ENCODE measurements around the gene IGSF9. TPM values are rescaled to one million over a fixed set of nuclear protein-coding genes. Genes with fewer than 3 reads are reported as not detected.

Gene IGSF9
- total RNA-seq, 1 experiment from 2014 or later, result 23.4 TPM

DNA sequence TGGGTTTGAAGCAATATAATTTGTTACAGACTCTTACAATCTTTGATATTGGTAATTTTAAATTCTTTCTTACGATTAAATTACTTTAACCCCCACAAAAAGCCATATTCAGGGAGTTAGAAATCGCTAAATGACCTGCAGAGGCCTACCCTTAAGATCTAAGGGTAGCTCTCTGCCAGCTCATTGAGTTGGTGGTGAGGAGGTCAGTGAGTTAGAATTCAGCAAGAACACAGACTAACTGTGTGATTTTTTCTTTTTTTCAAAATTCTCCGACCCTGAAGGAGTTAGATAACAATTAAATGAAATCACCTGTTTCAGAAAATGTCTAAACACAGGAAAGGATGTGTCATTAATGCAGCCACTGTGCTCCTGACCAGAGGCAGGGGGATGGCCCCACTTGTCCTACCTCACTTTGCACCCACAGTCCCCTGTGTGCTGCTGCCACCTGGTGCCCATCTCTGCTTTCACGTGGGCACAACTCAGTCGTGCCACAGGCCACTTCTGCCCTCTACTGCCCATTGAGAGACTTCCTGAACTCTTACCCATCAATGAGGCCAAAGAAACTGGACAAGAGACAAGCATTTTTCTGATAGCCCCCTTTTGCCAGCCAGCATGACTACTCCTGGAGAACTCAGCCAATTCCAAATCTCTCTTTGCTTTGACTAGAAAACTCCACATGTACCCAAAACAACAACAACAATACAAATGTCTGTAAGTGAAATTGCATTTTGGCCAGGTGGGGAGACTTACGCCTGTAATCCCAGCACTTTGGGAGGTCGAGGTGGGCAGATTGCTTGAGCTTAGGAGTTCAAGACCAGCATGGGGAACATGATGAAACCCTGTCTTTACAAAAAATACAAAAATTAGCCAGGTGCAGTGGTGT, 53.9 kb downstream of the IGSF9 start:
- no peaks in the 10 kb centered on the region for H3K36me3 ChIP-seq (ENCODE audit: low read depth)
- no peaks in the 10 kb centered on the region for H3K9me2 ChIP-seq (ENCODE audit: insufficient read depth)
- no peak overlapping the region for H3K4me3 ChIP-seq
- intact Hi-C loops (cut with micrococcal nuclease; ENCODE audit: unreplicated experiment), result loop anchor here (1.0 to 5.0 kb wide), 7 partner anchors 33 to 759 kb away; partner anchors contain the start of genes DUSP23 and TAGLN2
- BruUV-seq (replicated peaks), result no TSS peak
- ChIA-PET CTCF (interaction anchor here (0.6 to 4.8 kb wide), 8 partner anchors 8 to 361 kb away, joined by 3 to 72 read pairs (median 6); partner anchors contain the start of genes CFAP45 and TAGLN2), POLR2A (ENCODE audit: unreplicated experiment) (interaction anchor here (0.6 kb wide), 1 partner anchor 10 kb away, joined by 3 read pairs; no protein-coding TSS in a partner anchor)
- H3K9me3 ChIP-seq (ENCODE audit: insufficient read depth, low read depth), result no peaks in the 10 kb centered on the region
- H2AFZ ChIP-seq, result no peak overlapping the region
- peak; percentile 75 to 85 for DNase-seq
- TF ChIP-seq EZH2 (IDR thresholded peaks at IDR 0.05; ENCODE audit: low read depth), result no peak
- TF ChIP-seq, protein P1, sequence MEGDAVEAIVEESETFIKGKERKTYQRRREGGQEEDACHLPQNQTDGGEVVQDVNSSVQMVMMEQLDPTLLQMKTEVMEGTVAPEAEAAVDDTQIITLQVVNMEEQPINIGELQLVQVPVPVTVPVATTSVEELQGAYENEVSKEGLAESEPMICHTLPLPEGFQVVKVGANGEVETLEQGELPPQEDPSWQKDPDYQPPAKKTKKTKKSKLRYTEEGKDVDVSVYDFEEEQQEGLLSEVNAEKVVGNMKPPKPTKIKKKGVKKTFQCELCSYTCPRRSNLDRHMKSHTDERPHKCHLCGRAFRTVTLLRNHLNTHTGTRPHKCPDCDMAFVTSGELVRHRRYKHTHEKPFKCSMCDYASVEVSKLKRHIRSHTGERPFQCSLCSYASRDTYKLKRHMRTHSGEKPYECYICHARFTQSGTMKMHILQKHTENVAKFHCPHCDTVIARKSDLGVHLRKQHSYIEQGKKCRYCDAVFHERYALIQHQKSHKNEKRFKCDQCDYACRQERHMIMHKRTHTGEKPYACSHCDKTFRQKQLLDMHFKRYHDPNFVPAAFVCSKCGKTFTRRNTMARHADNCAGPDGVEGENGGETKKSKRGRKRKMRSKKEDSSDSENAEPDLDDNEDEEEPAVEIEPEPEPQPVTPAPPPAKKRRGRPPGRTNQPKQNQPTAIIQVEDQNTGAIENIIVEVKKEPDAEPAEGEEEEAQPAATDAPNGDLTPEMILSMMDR (conservative IDR thresholded peaks at IDR 0.05), result peak; percentile 98
- no peak overlapping the region for H3K27ac ChIP-seq
- H3K27me3 ChIP-seq (ENCODE audit: insufficient read depth, low read depth), result no peaks in the 10 kb centered on the region
- peaks cover 26% of the 10 kb centered on the region for H3K4me1 ChIP-seq (replicated peaks; ENCODE audit: insufficient read depth)
- H3K79me2 ChIP-seq (ENCODE audit: low read depth), result no peaks in the 10 kb centered on the region
- H4K20me1 ChIP-seq (ENCODE audit: insufficient read depth), result no peaks in the 10 kb centered on the region
- H3F3A ChIP-seq (ENCODE audit: insufficient read depth, low read depth), result peaks cover 9% of the 10 kb centered on the region; the same call in 1 of the 2 replicates
- H3K4me2 ChIP-seq, result no peak overlapping the region

GRCh38 chr1:159890390-159890789, 55.0 kb downstream of the IGSF9 start:
- peaks cover 26% of the 10 kb centered on the region for H3K4me1 ChIP-seq (replicated peaks; ENCODE audit: insufficient read depth)
- no peaks in the 10 kb centered on the region for H3K27me3 ChIP-seq (ENCODE audit: insufficient read depth, low read depth)
- H3K9me2 ChIP-seq (ENCODE audit: insufficient read depth), result no peaks in the 10 kb centered on the region
- TSS peak; percentile 87 for BruUV-seq (replicated peaks)
- CTCF ChIA-PET, result interaction anchor here (0.6 to 4.8 kb wide), 9 partner anchors 9 to 116 kb away, joined by 3 to 72 read pairs (median 5); partner anchors contain the start of gene DUSP23
- peak overlapping the region; percentile 39 for H3K4me2 ChIP-seq
- intact Hi-C loops (cut with micrococcal nuclease; ENCODE audit: unreplicated experiment), result loop anchor here (2.0 to 5.0 kb wide), 3 partner anchors 34 to 680 kb away; partner anchors contain the start of gene TAGLN2
- no peak for DNase-seq
- no peaks in the 10 kb centered on the region for H3K9me3 ChIP-seq (ENCODE audit: insufficient read depth, low read depth)
- TF ChIP-seq EZH2 (IDR thresholded peaks at IDR 0.05; ENCODE audit: low read depth), result no peak
- TF ChIP-seq, protein P1 (conservative IDR thresholded peaks at IDR 0.05), result no peak
- peak overlapping the region; percentile 74 for H3K27ac ChIP-seq
- POLR2A ChIA-PET (ENCODE audit: unreplicated experiment), result interaction anchor here (0.6 kb wide), 3 partner anchors 10 to 385 kb away, joined by 3 to 5 read pairs (median 4); no protein-coding TSS in a partner anchor
- H2AFZ ChIP-seq, result no peak overlapping the region; the same call in 1 of the 2 replicates
- no peak overlapping the region for H3K4me3 ChIP-seq
- no peaks in the 10 kb centered on the region for H3K79me2 ChIP-seq (ENCODE audit: low read depth)
- H3K36me3 ChIP-seq (ENCODE audit: low read depth), result no peaks in the 10 kb centered on the region
- peaks cover 9% of the 10 kb centered on the region; the same call in 1 of the 2 replicates for H3F3A ChIP-seq (ENCODE audit: insufficient read depth, low read depth)
- no peaks in the 10 kb centered on the region for H4K20me1 ChIP-seq (ENCODE audit: insufficient read depth)

- TF ChIP-seq, protein P1 (conservative IDR thresholded peaks at IDR 0.05), result no peak
- TF ChIP-seq EZH2 (IDR thresholded peaks at IDR 0.05; ENCODE audit: low read depth), result no peak
- H3K79me2 ChIP-seq (ENCODE audit: low read depth), result no peaks in the 10 kb centered on the region
- peaks cover 26% of the 10 kb centered on the region for H3K4me1 ChIP-seq (replicated peaks; ENCODE audit: insufficient read depth)
- peak overlapping the region; percentile 58 for H2AFZ ChIP-seq
- intact Hi-C loops (cut with micrococcal nuclease; ENCODE audit: unreplicated experiment), result loop anchor here (2.0 to 5.0 kb wide), 3 partner anchors 35 to 679 kb away; partner anchors contain the start of gene TAGLN2
- H3F3A ChIP-seq (ENCODE audit: insufficient read depth, low read depth), result peaks cover 9% of the 10 kb centered on the region; the same call in 1 of the 2 replicates
- H3K27me3 ChIP-seq (ENCODE audit: insufficient read depth, low read depth), result no peaks in the 10 kb centered on the region
- no peaks in the 10 kb centered on the region for H3K9me2 ChIP-seq (ENCODE audit: insufficient read depth)
- POLR2A ChIA-PET (ENCODE audit: unreplicated experiment), result interaction anchor here (0.5 to 0.6 kb wide), 4 partner anchors 9 to 385 kb away, joined by 3 to 5 read pairs (median 4); no protein-coding TSS in a partner anchor
- peak in 1 of 2 experiments; percentile 87 for DNase-seq
- no peaks in the 10 kb centered on the region for H3K36me3 ChIP-seq (ENCODE audit: low read depth)
- CTCF ChIA-PET, result interaction anchor here (0.6 to 4.8 kb wide), 6 partner anchors 8 to 109 kb away, joined by 3 to 46 read pairs (median 4); partner anchors contain the start of gene DUSP23
- peak overlapping the region; percentile 39 for H3K4me2 ChIP-seq
- BruUV-seq (replicated peaks), result no TSS peak
- H3K9me3 ChIP-seq (ENCODE audit: insufficient read depth, low read depth), result no peaks in the 10 kb centered on the region
- no peaks in the 10 kb centered on the region for H4K20me1 ChIP-seq (ENCODE audit: insufficient read depth)
- H3K27ac ChIP-seq, result peak overlapping the region; percentile 74
- H3K4me3 ChIP-seq, result no peak overlapping the region
These were observed 55.6 kb downstream of the IGSF9 start for GRCh38 chr1:159889821-159890252.

Measured in PC-9 (cell line).